ENCODE measurements around the gene IL6R.

GRCh38 chr1:154414606-154415005 is 9.5 kb downstream of the IL6R start:
- TF ChIP-seq POLR2AphosphoS5 (IDR thresholded peaks at IDR 0.05; ENCODE audit: low read depth, low read length) (no peak), SIN3A (IDR thresholded peaks at IDR 0.05; ENCODE audit: borderline replicate concordance, insufficient read depth, low read length) (no peak), TAF1 (IDR thresholded peaks at IDR 0.05; ENCODE audit: borderline replicate concordance, insufficient read depth, low read length) (no peak), FOXP2 (optimal IDR thresholded peaks at IDR 0.05; ENCODE audit: borderline replicate concordance, extremely low read depth, extremely low read length, insufficient read depth) (no peak)
- TF ChIP-seq, protein P1, sequence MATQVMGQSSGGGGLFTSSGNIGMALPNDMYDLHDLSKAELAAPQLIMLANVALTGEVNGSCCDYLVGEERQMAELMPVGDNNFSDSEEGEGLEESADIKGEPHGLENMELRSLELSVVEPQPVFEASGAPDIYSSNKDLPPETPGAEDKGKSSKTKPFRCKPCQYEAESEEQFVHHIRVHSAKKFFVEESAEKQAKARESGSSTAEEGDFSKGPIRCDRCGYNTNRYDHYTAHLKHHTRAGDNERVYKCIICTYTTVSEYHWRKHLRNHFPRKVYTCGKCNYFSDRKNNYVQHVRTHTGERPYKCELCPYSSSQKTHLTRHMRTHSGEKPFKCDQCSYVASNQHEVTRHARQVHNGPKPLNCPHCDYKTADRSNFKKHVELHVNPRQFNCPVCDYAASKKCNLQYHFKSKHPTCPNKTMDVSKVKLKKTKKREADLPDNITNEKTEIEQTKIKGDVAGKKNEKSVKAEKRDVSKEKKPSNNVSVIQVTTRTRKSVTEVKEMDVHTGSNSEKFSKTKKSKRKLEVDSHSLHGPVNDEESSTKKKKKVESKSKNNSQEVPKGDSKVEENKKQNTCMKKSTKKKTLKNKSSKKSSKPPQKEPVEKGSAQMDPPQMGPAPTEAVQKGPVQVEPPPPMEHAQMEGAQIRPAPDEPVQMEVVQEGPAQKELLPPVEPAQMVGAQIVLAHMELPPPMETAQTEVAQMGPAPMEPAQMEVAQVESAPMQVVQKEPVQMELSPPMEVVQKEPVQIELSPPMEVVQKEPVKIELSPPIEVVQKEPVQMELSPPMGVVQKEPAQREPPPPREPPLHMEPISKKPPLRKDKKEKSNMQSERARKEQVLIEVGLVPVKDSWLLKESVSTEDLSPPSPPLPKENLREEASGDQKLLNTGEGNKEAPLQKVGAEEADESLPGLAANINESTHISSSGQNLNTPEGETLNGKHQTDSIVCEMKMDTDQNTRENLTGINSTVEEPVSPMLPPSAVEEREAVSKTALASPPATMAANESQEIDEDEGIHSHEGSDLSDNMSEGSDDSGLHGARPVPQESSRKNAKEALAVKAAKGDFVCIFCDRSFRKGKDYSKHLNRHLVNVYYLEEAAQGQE (IDR thresholded peaks at IDR 0.05; ENCODE audit: insufficient read depth in 1 of 2, low read depth in 2 of 2, low read length in 2 of 2), result no peak
